Spleen (tissue), 11 donors: Measurements from ENCODE around the gene TMEM245. TPM values are rescaled to one million over a fixed set of nuclear protein-coding genes. Genes with fewer than 3 reads are reported as not detected.

Experiments used
- DNase-seq: peaks from one replicate; pipeline ENCODE4 v3.0.0-alpha.2; 2020
- H3K27ac ChIP-seq, 8 donors: fragments of 200-600 bp; sonication (generic) in 7 of 8; 1 replicate in 4 of 8; 2 replicates in 4 of 8; pipeline versions ENCODE4 v1.5.0 to v1.8.0; 2016 to 2021; ENCODE audit warnings: inconsistent platforms in 4 of 8, mild to moderate bottlenecking in 4 of 8, moderate library complexity in 1 of 8
- H3K27me3 ChIP-seq, 7 donors: fragments of 200-600 bp; sonication (generic) in 6 of 7; replicated peaks in 1 of 7; 1 replicate in 4 of 7; 2 replicates in 3 of 7; pipeline versions ENCODE4 v1.5.0 to v1.8.0; 2016 to 2021; ENCODE audit warnings: inconsistent platforms in 3 of 7, mild to moderate bottlenecking in 1 of 7
- H3K36me3 ChIP-seq, 6 donors: fragments of 200-600 bp; sonication (generic) in 5 of 6; 1 replicate in 4 of 6; 2 replicates in 2 of 6; pipeline versions ENCODE4 v1.5.0 to v1.8.0; 2016 to 2021; ENCODE audit warnings: inconsistent platforms in 2 of 6
- H3K4me1 ChIP-seq, 6 donors: fragments of 200-600 bp; sonication (generic) in 5 of 6; 1 replicate in 3 of 6; 2 replicates in 3 of 6; pipeline versions ENCODE4 v1.5.0 to v1.8.0; 2016 to 2021; ENCODE audit warnings: inconsistent platforms in 3 of 6
- H3K4me3 ChIP-seq, 8 donors: fragments of 200-600 bp; sonication (generic) in 7 of 8; 1 replicate in 4 of 8; 2 replicates in 4 of 8; pipeline versions ENCODE4 v1.5.0 to v1.8.0; 2016 to 2021; ENCODE audit warnings: inconsistent platforms in 4 of 8, mild to moderate bottlenecking in 4 of 8, moderate library complexity in 2 of 8
- H3K9me3 ChIP-seq, 8 donors: fragments of 200-600 bp; sonication (generic) in 7 of 8; 1 replicate in 4 of 8; 2 replicates in 4 of 8; pipeline versions ENCODE4 v1.5.0 to v1.8.0; 2016 to 2021; ENCODE audit warnings: inconsistent platforms in 4 of 8
- CTCF ChIP-seq, 11 experiments: fragments of 200-600 bp in 7 of 11; fragments of 450-650 bp in 4 of 11; sonication (generic) in 4 of 11; IDR thresholded peaks in 8 of 11; conservative IDR thresholded peaks in 3 of 11; 1 replicate in 7 of 11; 2 replicates in 4 of 11; pipeline versions ENCODE4 v1.4.0 to v1.8.0; 2016 to 2021; ENCODE audit warnings: antibody characterized with exemption in 11 of 11, inconsistent platforms in 4 of 11, mild to moderate bottlenecking in 1 of 11
- POLR2A ChIP-seq, 3 donors: fragments of 450-650 bp; IDR thresholded peaks; one replicate each; pipeline ENCODE4 v1.5.1; 2017; ENCODE audit warnings: antibody characterized with exemption in 3 of 3, mild to moderate bottlenecking in 1 of 3
- POLR2AphosphoS5 ChIP-seq, 3 donors: sonication (generic); formaldehyde crosslinking; IDR thresholded peaks; one replicate each; pipeline ENCODE4 v1.5.1; 2017; ENCODE audit warnings: antibody characterized with exemption in 3 of 3
- WGBS, 5 donors: extraction: QIAGEN DNeasy Blood & Tissue Kit in 3 of 5; methylation state at CpG; one replicate each; pipeline versions ENCODE4 v1.1.5 to v1.1.7; 2013 to 2018; 5-methylcytosine and 5-hydroxymethylcytosine counted together
- intact Hi-C: fragments of 100-400 bp; cut with DNase I; formaldehyde crosslinking; loops from one replicate; pipeline ENCODE4 v1.15.0; 2023; ENCODE audit warnings: low total_unique reads
- polyA plus RNA-seq, 3 donors: library from polyadenylated mRNA; stranded (reverse); fragments of 200-250 nt; gene quantifications; one replicate each; pipeline ENCODE4 v1.2.1, GENCODE V29; 2013
- total RNA-seq, 7 donors: library from RNA; depleted of rRNA in 3 of 7; stranded (reverse); fragments of >200 nt in 3 of 7; fragmentation: NEBNext Ultra II Directional in 4 of 7; extraction: Animal tissue kit (Norgen Biotek cat#: 25700) in 4 of 7; gene quantifications; one replicate each; pipeline versions ENCODE4 v1.1.0 to v1.2.1, GENCODE V29; 2016 to 2021
- donor health status: healthy with polysubstance abuse.
- donor health status: DM: no; HTN: no; CAD: no; lungs with moderate emphysema.
- donor health status: DM: no; HTN: no; CAD: no.
- donor health status: Bipolar disorder and iron deficiency.
- donor health status: healthy.
- donor health status: DM: no; HTN: no; CAD: no.
- donor health status: DM: yes; HTN: yes; CAD: no.

TMEM245 gene
- total and polyA plus RNA-seq, 10 donors, result 3.2 to 71.6 (median 37.9) TPM

GRCh38 chr9:109014608-109015280 is 105.0 kb downstream of the TMEM245 start:
- TF ChIP-seq CTCF (IDR thresholded peaks at IDR 0.05 in 8 of 11, conservative IDR thresholded peaks at IDR 0.05 in 3 of 11) (no peak), POLR2AphosphoS5 (IDR thresholded peaks at IDR 0.05) (no peak), POLR2A (IDR thresholded peaks at IDR 0.05) (no peak)
- intact Hi-C loops, result loop anchor here (10.0 kb wide), 1 partner anchor 80 kb away; the partner anchor contains the start of genes ABITRAM and ELP1
- H3K36me3 ChIP-seq, result peaks cover 0 to 9% (median 3%) of the 10 kb centered on the region in 6 donors
- H3K27ac ChIP-seq, result peak overlapping the region in 7 of 8 donors; percentile 84 to 91 (median 88)
- WGBS, 5 donors, result 71 to 83% (median 77%) methylated on average over 7 of the region's 7 CpGs
- peaks cover 7 to 58% (median 31%) of the 10 kb centered on the region in 6 donors for H3K4me1 ChIP-seq
- no peak overlapping the region for H3K4me3 ChIP-seq
- H3K27me3 ChIP-seq, result peaks cover 0 to 4% (median 0%) of the 10 kb centered on the region in 7 donors
- H3K9me3 ChIP-seq, result no peaks in the 10 kb centered on the region
- no peak for DNase-seq

GRCh38 chr9:109013679-109014607 is 105.8 kb downstream of the TMEM245 start:
- TF ChIP-seq POLR2AphosphoS5 (IDR thresholded peaks at IDR 0.05) (no peak), POLR2A (IDR thresholded peaks at IDR 0.05) (no peak), CTCF (IDR thresholded peaks at IDR 0.05 in 8 of 11, conservative IDR thresholded peaks at IDR 0.05 in 3 of 11) (no peak)
- DNase-seq, result peak; percentile 74
- Histone ChIP-seq H3K4me3 (peak overlapping the region in 7 of 8 donors; percentile 73 to 82 (median 80)), H3K4me1 (peaks cover 7 to 55% (median 33%) of the 10 kb centered on the region in 6 donors), H3K27me3 (peaks cover 0 to 4% (median 0%) of the 10 kb centered on the region in 7 donors), H3K27ac (peak overlapping the region; percentile 84 to 91 (median 88)), H3K36me3 (peaks cover 0 to under 1% (median 0%) of the 10 kb centered on the region in 6 donors), H3K9me3 (no peaks in the 10 kb centered on the region)
- intact Hi-C loops, result loop anchor here (10.0 kb wide), 1 partner anchor 79 kb away; the partner anchor contains the start of genes ABITRAM and ELP1
- WGBS, 5 donors, result 33 to 48% (median 36%) methylated on average over 13 to 19 of the region's 19 CpGs

GRCh38 chr9:109012876-109013678 is 106.7 kb downstream of the TMEM245 start, which contains the start of gene CTNNAL1:
CTNNAL1 (minus strand) TSS chr9:109013499; CDS start chr9:109013442, 57 bp downstream.
- 0% methylated on average over 8 to 99 of the region's 99 CpGs for WGBS, 5 donors
- H3K27ac ChIP-seq, result peak within 1 kb of the TSS; percentile 84 to 91 (median 88)
- H3K36me3 ChIP-seq, result no peaks in the 10 kb centered on the region
- no peaks in the 10 kb centered on the region for H3K9me3 ChIP-seq
- H3K4me3 ChIP-seq, result peak within 1 kb of the TSS; percentile 73 to 82 (median 78)
- H3K4me1 ChIP-seq, result peaks cover 7 to 55% (median 33%) of the 10 kb centered on the region in 6 donors
- intact Hi-C loops, result loop anchor here (10.0 kb wide), 1 partner anchor 78 kb away; the partner anchor contains the start of genes ABITRAM and ELP1
- DNase-seq, result peak; percentile 97
- peaks cover 0 to 4% (median 0%) of the 10 kb centered on the region in 7 donors for H3K27me3 ChIP-seq
- peak; percentile 86 to 95 (median 88) for TF ChIP-seq POLR2AphosphoS5 (IDR thresholded peaks at IDR 0.05)
- no peak for TF ChIP-seq CTCF (IDR thresholded peaks at IDR 0.05 in 8 of 11, conservative IDR thresholded peaks at IDR 0.05 in 3 of 11)
- peak in 2 of 3 donors; percentile 10 to 89 for TF ChIP-seq POLR2A (IDR thresholded peaks at IDR 0.05)
